ENCODE data around the gene IL18RAP.

Gene IL18RAP

GRCh38 chr2:102423368-102423767 lies 408 bp downstream of the IL18RAP start:
- H3K27me3 ChIP-seq (ENCODE audit: insufficient read depth, low read length), result no peaks in the 10 kb centered on the region
- H4K20me1 ChIP-seq (ENCODE audit: insufficient read depth, low read length), result no peaks in the 10 kb centered on the region
- H3K9me2 ChIP-seq (ENCODE audit: low read depth, low read length), result no peaks in the 10 kb centered on the region
- H3K79me2 ChIP-seq (ENCODE audit: insufficient read depth, low read length), result no peaks in the 10 kb centered on the region
- H2AFZ ChIP-seq (ENCODE audit: low read length), result no peak overlapping the region
- no peaks in the 10 kb centered on the region for H3F3A ChIP-seq (ENCODE audit: insufficient read depth, low read length)
- no peak overlapping the region for H3K9ac ChIP-seq (ENCODE audit: low read length)
- no peak overlapping the region for H3K4me2 ChIP-seq (ENCODE audit: low read length)
- H3K36me3 ChIP-seq (ENCODE audit: insufficient read depth, low read length), result no peaks in the 10 kb centered on the region
- H3K4me1 ChIP-seq (ENCODE audit: insufficient read depth, low read length, severe bottlenecking), result no peaks in the 10 kb centered on the region
- no peak overlapping the region for H3K27ac ChIP-seq (ENCODE audit: low read depth, low read length, poor library complexity, severe bottlenecking)
- H3K4me3 ChIP-seq (ENCODE audit: low read depth, low read length, poor library complexity, severe bottlenecking), result no peak overlapping the region
- H3K9me3 ChIP-seq (ENCODE audit: low read length), result no peaks in the 10 kb centered on the region
- TF ChIP-seq EZH2 (IDR thresholded peaks at IDR 0.05; ENCODE audit: borderline replicate concordance, low read length) (no peak), CTCF (IDR thresholded peaks at IDR 0.05; ENCODE audit: low read length) (no peak)

GRCh38 chr2:102424754-102425153 lies 1.8 kb downstream of the IL18RAP start:
- TF ChIP-seq EZH2 (IDR thresholded peaks at IDR 0.05; ENCODE audit: borderline replicate concordance, low read length), result no peak
- TF ChIP-seq CTCF (IDR thresholded peaks at IDR 0.05; ENCODE audit: low read length), result no peak
- no peaks in the 10 kb centered on the region for H3K9me2 ChIP-seq (ENCODE audit: low read depth, low read length)
- H3K4me3 ChIP-seq (ENCODE audit: low read depth, low read length, poor library complexity, severe bottlenecking), result no peak overlapping the region
- no peaks in the 10 kb centered on the region for H4K20me1 ChIP-seq (ENCODE audit: insufficient read depth, low read length)
- H3K27ac ChIP-seq (ENCODE audit: low read depth, low read length, poor library complexity, severe bottlenecking), result no peak overlapping the region
- H3K9ac ChIP-seq (ENCODE audit: low read length), result no peak overlapping the region
- no peaks in the 10 kb centered on the region for H3K79me2 ChIP-seq (ENCODE audit: insufficient read depth, low read length)
- H3K36me3 ChIP-seq (ENCODE audit: insufficient read depth, low read length), result no peaks in the 10 kb centered on the region
- H3K4me1 ChIP-seq (ENCODE audit: insufficient read depth, low read length, severe bottlenecking), result no peaks in the 10 kb centered on the region
- H3K9me3 ChIP-seq (ENCODE audit: low read length), result no peaks in the 10 kb centered on the region
- no peak overlapping the region for H2AFZ ChIP-seq (ENCODE audit: low read length)
- no peaks in the 10 kb centered on the region for H3K27me3 ChIP-seq (ENCODE audit: insufficient read depth, low read length)
- H3F3A ChIP-seq (ENCODE audit: insufficient read depth, low read length), result no peaks in the 10 kb centered on the region
- no peak overlapping the region for H3K4me2 ChIP-seq (ENCODE audit: low read length)

GRCh38 chr2:102425441-102426132 lies 2.6 kb downstream of the IL18RAP start:
- no peak overlapping the region for H3K9ac ChIP-seq (ENCODE audit: low read length)
- no peaks in the 10 kb centered on the region for H3K4me1 ChIP-seq (ENCODE audit: insufficient read depth, low read length, severe bottlenecking)
- no peak overlapping the region for H3K4me3 ChIP-seq (ENCODE audit: low read depth, low read length, poor library complexity, severe bottlenecking)
- H4K20me1 ChIP-seq (ENCODE audit: insufficient read depth, low read length), result no peaks in the 10 kb centered on the region
- H3K9me2 ChIP-seq (ENCODE audit: low read depth, low read length), result no peaks in the 10 kb centered on the region
- no peaks in the 10 kb centered on the region for H3K27me3 ChIP-seq (ENCODE audit: insufficient read depth, low read length)
- no peak for TF ChIP-seq CTCF (IDR thresholded peaks at IDR 0.05; ENCODE audit: low read length)
- TF ChIP-seq EZH2 (IDR thresholded peaks at IDR 0.05; ENCODE audit: borderline replicate concordance, low read length), result no peak
- no peaks in the 10 kb centered on the region for H3K79me2 ChIP-seq (ENCODE audit: insufficient read depth, low read length)
- no peak overlapping the region for H3K4me2 ChIP-seq (ENCODE audit: low read length)
- H3F3A ChIP-seq (ENCODE audit: insufficient read depth, low read length), result no peaks in the 10 kb centered on the region
- no peak overlapping the region for H2AFZ ChIP-seq (ENCODE audit: low read length)
- no peaks in the 10 kb centered on the region for H3K36me3 ChIP-seq (ENCODE audit: insufficient read depth, low read length)
- H3K27ac ChIP-seq (ENCODE audit: low read depth, low read length, poor library complexity, severe bottlenecking), result no peak overlapping the region
- no peaks in the 10 kb centered on the region for H3K9me3 ChIP-seq (ENCODE audit: low read length)

Measured in OCI-LY1 (cell line).